Sigmoid colon (tissue), 7 donors: ENCODE measurements around the gene PRUNE1. TPM values are rescaled to one million over a fixed set of nuclear protein-coding genes. Genes with fewer than 3 reads are reported as not detected.

ENCODE experiments used
- DNase-seq: peaks from one replicate; pipeline ENCODE4 v3.0.0-alpha.2; 2019
- H3K27ac ChIP-seq, 4 donors: fragments of 200-600 bp; sonication (generic); one replicate each; pipeline ENCODE4 v1.5.1; 2016 to 2019; ENCODE audit warnings: mild to moderate bottlenecking in 1 of 4
- H3K27me3 ChIP-seq, 3 donors: fragments of 200-600 bp; sonication (generic); one replicate each; pipeline ENCODE4 v1.5.1; 2019; ENCODE audit warnings: mild to moderate bottlenecking in 1 of 3
- H3K36me3 ChIP-seq, 4 donors: fragments of 200-600 bp; sonication (generic); one replicate each; pipeline ENCODE4 v1.5.1; 2016 to 2019
- H3K4me1 ChIP-seq, 4 donors: fragments of 200-600 bp; sonication (generic); one replicate each; pipeline ENCODE4 v1.5.1; 2017 to 2019
- H3K4me3 ChIP-seq, 4 donors: fragments of 200-600 bp; sonication (generic); one replicate each; pipeline ENCODE4 v1.5.1; 2017 to 2019; ENCODE audit warnings: mild to moderate bottlenecking in 2 of 4, moderate library complexity in 1 of 4
- H3K9me3 ChIP-seq, 4 donors: fragments of 200-600 bp in 3 of 4; sonication (generic) in 3 of 4; one replicate each; pipeline versions ENCODE4 v1.5.1 to v1.6.1; 2013 to 2019
- EP300 ChIP-seq, 4 donors: sonication (generic); formaldehyde crosslinking; IDR thresholded peaks; one replicate each; pipeline ENCODE4 v1.6.1; 2017; ENCODE audit warnings: antibody characterized with exemption in 4 of 4
- POLR2A ChIP-seq, 2 donors: fragments of 450-650 bp; IDR thresholded peaks; one replicate each; pipeline ENCODE4 v1.6.1; 2016; ENCODE audit warnings: antibody characterized with exemption in 2 of 2, mild to moderate bottlenecking in 2 of 2, moderate library complexity in 2 of 2
- POLR2AphosphoS5 ChIP-seq, 4 donors: sonication (generic); formaldehyde crosslinking; IDR thresholded peaks; one replicate each; pipeline ENCODE4 v1.6.1; 2017; ENCODE audit warnings: antibody characterized with exemption in 4 of 4
- WGBS, 2 donors: extraction: QIAGEN DNeasy Blood & Tissue Kit; methylation state at CpG; one replicate each; pipeline ENCODE4 v1.1.7; 2013; 5-methylcytosine and 5-hydroxymethylcytosine counted together
- intact Hi-C: fragments of 100-400 bp; cut with DNase I; formaldehyde crosslinking; loops from one replicate; pipeline ENCODE4 v1.15.1; 2023
- polyA plus RNA-seq, 3 donors: library from polyadenylated mRNA; stranded (reverse); fragments of 200-250 nt; gene quantifications; one replicate each; pipeline ENCODE4 v1.2.3, GENCODE V29; 2013
- total RNA-seq, 4 donors: library from RNA; depleted of rRNA; stranded (reverse); fragments of >200 nt; gene quantifications; one replicate each; pipeline ENCODE4 v1.1.0, GENCODE V29; 2016
- TF ChIP-seq, protein P1 (sequence below), 4 experiments: fragments of 450-650 bp in 3 of 4; fragments of 200-600 bp in 1 of 4; IDR thresholded peaks; one replicate each; pipeline ENCODE4 v1.5.1; 2016 to 2019; ENCODE audit warnings: antibody characterized with exemption in 4 of 4, mild to moderate bottlenecking in 3 of 4, moderate library complexity in 2 of 4
- donor health status: healthy with polysubstance abuse.
- donor health status: Bipolar disorder and iron deficiency.
- donor health status: healthy.

The PRUNE1 gene
- total and polyA plus RNA-seq, 7 donors: 15.5 to 33.9 (median 18.7) TPM

DNA sequence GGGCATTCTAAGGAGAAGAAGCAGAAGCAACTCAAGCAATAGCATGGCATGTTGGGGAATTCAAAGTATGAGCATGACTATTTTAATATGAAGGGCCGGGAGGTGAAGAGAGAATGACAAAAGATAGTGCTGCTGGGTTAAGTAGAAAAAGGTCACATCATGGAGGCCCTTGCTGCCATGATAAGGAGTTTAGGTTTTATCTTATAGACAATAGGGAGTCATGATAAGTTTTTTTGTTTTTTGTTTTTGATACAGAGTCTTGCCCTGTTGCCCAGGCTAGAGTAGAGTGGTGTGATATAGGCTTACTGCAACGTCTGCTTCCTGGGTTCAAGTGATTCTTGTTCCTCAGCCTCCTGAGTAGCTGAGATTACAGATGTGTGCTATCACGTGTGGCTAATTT, 31.3 kb downstream of the PRUNE1 start:
- DNase-seq: no peak
- TF ChIP-seq POLR2AphosphoS5 (IDR thresholded peaks at IDR 0.05) (no peak), EP300 (IDR thresholded peaks at IDR 0.05) (no peak), POLR2A (IDR thresholded peaks at IDR 0.05) (no peak)
- TF ChIP-seq, protein P1, sequence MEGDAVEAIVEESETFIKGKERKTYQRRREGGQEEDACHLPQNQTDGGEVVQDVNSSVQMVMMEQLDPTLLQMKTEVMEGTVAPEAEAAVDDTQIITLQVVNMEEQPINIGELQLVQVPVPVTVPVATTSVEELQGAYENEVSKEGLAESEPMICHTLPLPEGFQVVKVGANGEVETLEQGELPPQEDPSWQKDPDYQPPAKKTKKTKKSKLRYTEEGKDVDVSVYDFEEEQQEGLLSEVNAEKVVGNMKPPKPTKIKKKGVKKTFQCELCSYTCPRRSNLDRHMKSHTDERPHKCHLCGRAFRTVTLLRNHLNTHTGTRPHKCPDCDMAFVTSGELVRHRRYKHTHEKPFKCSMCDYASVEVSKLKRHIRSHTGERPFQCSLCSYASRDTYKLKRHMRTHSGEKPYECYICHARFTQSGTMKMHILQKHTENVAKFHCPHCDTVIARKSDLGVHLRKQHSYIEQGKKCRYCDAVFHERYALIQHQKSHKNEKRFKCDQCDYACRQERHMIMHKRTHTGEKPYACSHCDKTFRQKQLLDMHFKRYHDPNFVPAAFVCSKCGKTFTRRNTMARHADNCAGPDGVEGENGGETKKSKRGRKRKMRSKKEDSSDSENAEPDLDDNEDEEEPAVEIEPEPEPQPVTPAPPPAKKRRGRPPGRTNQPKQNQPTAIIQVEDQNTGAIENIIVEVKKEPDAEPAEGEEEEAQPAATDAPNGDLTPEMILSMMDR (IDR thresholded peaks at IDR 0.05): no peak
- H3K4me1 ChIP-seq: no peaks in the 10 kb centered on the region
- intact Hi-C loops: no loop called here
- H3K27ac ChIP-seq: no peak overlapping the region
- WGBS, 2 donors: 89 to 95% methylated on average over 3 of the region's 3 CpGs
- H3K27me3 ChIP-seq: no peaks in the 10 kb centered on the region
- peaks cover 0 to 11% (median 5%) of the 10 kb centered on the region in 4 donors for H3K36me3 ChIP-seq
- no peaks in the 10 kb centered on the region for H3K9me3 ChIP-seq
- no peak overlapping the region for H3K4me3 ChIP-seq

DNA sequence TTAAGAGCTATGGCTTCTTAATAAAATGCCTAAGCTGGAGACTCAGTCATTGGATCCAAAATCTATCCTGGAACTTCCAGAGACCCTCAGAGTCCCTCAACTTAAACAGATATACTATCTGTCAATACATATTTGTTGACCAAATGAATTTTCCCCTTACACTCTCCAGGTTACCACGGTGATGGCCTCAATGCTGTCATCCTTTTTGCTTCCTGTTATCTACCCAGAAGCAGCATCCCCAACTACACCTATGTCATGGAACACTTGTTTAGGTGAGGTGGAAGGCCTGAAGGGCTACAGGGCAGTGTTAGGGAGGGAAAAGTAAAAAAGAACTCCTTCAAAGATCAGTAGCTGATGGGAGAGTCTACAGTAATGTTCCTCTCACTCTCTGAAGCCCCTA, 34.9 kb downstream of the PRUNE1 start:
- H3K4me3 ChIP-seq: no peak overlapping the region
- H3K9me3 ChIP-seq: no peaks in the 10 kb centered on the region
- H3K27me3 ChIP-seq: no peaks in the 10 kb centered on the region
- WGBS, 2 donors: 90 to 94% methylated on average over 1 of the region's 1 CpG
- no peaks in the 10 kb centered on the region for H3K36me3 ChIP-seq
- H3K4me1 ChIP-seq: peaks cover 0 to 8% (median 6%) of the 10 kb centered on the region in 4 donors
- no peak overlapping the region for H3K27ac ChIP-seq
- TF ChIP-seq, protein P1 (IDR thresholded peaks at IDR 0.05): no peak
- TF ChIP-seq POLR2AphosphoS5 (IDR thresholded peaks at IDR 0.05): no peak
- TF ChIP-seq POLR2A (IDR thresholded peaks at IDR 0.05): no peak
- TF ChIP-seq EP300 (IDR thresholded peaks at IDR 0.05): no peak
- intact Hi-C loops: no loop called here
- peak; percentile 0 for DNase-seq

DNA sequence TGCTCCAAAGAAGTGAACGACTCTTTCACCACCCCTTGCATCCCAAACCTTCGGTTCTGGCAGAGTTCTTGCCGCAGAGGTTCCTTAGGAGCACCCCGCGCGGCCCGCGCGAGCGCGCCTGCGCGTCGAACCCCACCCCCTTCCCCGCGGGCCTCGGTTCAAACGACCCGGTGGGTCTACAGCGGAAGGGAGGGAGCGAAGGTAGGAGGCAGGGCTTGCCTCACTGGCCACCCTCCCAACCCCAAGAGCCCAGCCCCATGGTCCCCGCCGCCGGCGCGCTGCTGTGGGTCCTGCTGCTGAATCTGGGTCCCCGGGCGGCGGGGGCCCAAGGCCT, 39.3 kb downstream of the PRUNE1 start, which contains the start of gene C1orf56:
Gene C1orf56 (plus strand): TSS at position 161 of the 334 bp plus-strand sequence. CDS start 97 bp downstream, at position 258.
- Histone ChIP-seq H3K27me3 (no peaks in the 10 kb centered on the region), H3K36me3 (peaks cover 3 to 21% (median 11%) of the 10 kb centered on the region in 4 donors), H3K9me3 (no peaks in the 10 kb centered on the region), H3K4me3 (peak within 1 kb of the TSS; percentile 50 to 87 (median 70)), H3K27ac (peak within 1 kb of the TSS; percentile 89 to 96 (median 92)), H3K4me1 (peaks cover 0 to 29% (median 18%) of the 10 kb centered on the region in 4 donors)
- DNase-seq: peak; percentile 91
- WGBS, 2 donors: 0% methylated on average over 29 of the region's 29 CpGs
- TF ChIP-seq POLR2A (IDR thresholded peaks at IDR 0.05): peak; percentile 39 to 61
- no peak for TF ChIP-seq EP300 (IDR thresholded peaks at IDR 0.05)
- TF ChIP-seq, protein P1 (IDR thresholded peaks at IDR 0.05): no peak
- TF ChIP-seq POLR2AphosphoS5 (IDR thresholded peaks at IDR 0.05): peak; percentile 83 to 90 (median 90)
- intact Hi-C loops: loop anchor here (5.0 kb wide), 1 partner anchor 70 kb away; no protein-coding TSS in a partner anchor

DNA sequence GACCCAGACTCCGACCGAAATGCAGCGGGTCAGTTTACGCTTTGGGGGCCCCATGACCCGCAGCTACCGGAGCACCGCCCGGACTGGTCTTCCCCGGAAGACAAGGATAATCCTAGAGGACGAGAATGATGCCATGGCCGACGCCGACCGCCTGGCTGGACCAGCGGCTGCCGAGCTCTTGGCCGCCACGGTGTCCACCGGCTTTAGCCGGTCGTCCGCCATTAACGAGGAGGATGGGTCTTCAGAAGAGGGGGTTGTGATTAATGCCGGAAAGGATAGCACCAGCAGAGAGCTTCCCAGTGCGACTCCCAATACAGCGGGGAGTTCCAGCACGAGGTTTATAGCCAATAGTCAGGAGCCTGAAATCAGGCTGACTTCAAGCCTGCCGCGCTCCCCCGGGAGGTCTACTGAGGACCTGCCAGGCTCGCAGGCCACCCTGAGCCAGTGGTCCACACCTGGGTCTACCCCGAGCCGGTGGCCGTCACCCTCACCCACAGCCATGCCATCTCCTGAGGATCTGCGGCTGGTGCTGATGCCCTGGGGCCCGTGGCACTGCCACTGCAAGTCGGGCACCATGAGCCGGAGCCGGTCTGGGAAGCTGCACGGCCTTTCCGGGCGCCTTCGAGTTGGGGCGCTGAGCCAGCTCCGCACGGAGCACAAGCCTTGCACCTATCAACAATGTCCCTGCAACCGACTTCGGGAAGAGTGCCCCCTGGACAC, 39.8 kb downstream of the PRUNE1 start:
- WGBS, 2 donors: 0 to 1% methylated on average over 48 of the region's 48 CpGs
- Histone ChIP-seq H3K4me1 (peaks cover 0 to 29% (median 18%) of the 10 kb centered on the region in 4 donors), H3K9me3 (no peaks in the 10 kb centered on the region), H3K27me3 (no peaks in the 10 kb centered on the region), H3K4me3 (peak overlapping the region; percentile 50 to 87 (median 70)), H3K27ac (peak overlapping the region; percentile 89 to 96 (median 92)), H3K36me3 (peaks cover 8 to 26% (median 16%) of the 10 kb centered on the region in 4 donors)
- TF ChIP-seq EP300 (IDR thresholded peaks at IDR 0.05) (no peak), POLR2A (IDR thresholded peaks at IDR 0.05) (peak; percentile 2 to 4), POLR2AphosphoS5 (IDR thresholded peaks at IDR 0.05) (peak; percentile 33 to 67 (median 56))
- TF ChIP-seq, protein P1 (IDR thresholded peaks at IDR 0.05): no peak
- peak; percentile 89 for DNase-seq
- intact Hi-C loops: loop anchor here (5.0 kb wide), 1 partner anchor 71 kb away; no protein-coding TSS in a partner anchor
